ENCODE data around the gene F2RL1.
"Not testable (repeated sequence)": the region's sequence is repeated elsewhere in the genome, so short reads cannot be mapped to it uniquely, and the experiment has no call there.

Gene F2RL1

DNA sequence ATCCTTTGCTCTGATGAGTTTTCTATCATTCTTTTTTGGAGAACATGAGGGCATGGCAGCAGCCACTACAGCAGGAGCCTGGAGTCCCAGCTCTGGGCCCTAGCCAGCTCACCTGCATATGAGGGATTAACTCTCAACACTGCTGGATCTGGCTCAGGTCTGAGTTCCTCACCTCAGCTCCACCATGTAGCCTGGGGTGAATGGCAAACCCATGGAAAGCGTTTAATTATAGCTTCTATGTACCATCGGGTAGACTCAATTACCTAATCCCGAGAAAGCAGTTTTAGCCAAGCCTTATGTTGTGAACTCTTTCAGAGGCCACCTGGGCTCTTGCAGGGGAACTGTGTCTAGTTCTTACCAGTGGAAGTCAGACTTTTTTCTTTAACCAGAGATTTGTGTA lies 27.1 kb downstream of the F2RL1 start:
- TF ChIP-seq, protein P1, sequence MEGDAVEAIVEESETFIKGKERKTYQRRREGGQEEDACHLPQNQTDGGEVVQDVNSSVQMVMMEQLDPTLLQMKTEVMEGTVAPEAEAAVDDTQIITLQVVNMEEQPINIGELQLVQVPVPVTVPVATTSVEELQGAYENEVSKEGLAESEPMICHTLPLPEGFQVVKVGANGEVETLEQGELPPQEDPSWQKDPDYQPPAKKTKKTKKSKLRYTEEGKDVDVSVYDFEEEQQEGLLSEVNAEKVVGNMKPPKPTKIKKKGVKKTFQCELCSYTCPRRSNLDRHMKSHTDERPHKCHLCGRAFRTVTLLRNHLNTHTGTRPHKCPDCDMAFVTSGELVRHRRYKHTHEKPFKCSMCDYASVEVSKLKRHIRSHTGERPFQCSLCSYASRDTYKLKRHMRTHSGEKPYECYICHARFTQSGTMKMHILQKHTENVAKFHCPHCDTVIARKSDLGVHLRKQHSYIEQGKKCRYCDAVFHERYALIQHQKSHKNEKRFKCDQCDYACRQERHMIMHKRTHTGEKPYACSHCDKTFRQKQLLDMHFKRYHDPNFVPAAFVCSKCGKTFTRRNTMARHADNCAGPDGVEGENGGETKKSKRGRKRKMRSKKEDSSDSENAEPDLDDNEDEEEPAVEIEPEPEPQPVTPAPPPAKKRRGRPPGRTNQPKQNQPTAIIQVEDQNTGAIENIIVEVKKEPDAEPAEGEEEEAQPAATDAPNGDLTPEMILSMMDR (IDR thresholded peaks at IDR 0.05), result no peak
- Histone ChIP-seq H3K4me1 (ENCODE audit: control insufficient read depth in 1 of 2, insufficient read depth in 1 of 2, low read depth in 1 of 2, low read length in 1 of 2) (peaks cover 34 to 35% of the 10 kb centered on the region in 2 experiments), H3K9me3 (no peaks in the 10 kb centered on the region), H3K4me3 (ENCODE audit: low read depth in 1 of 2, low read length in 1 of 2) (no peak overlapping the region), H3K27me3 (no peaks in the 10 kb centered on the region), H3K27ac (no peak overlapping the region), H3K36me3 (no peaks in the 10 kb centered on the region)

DNA sequence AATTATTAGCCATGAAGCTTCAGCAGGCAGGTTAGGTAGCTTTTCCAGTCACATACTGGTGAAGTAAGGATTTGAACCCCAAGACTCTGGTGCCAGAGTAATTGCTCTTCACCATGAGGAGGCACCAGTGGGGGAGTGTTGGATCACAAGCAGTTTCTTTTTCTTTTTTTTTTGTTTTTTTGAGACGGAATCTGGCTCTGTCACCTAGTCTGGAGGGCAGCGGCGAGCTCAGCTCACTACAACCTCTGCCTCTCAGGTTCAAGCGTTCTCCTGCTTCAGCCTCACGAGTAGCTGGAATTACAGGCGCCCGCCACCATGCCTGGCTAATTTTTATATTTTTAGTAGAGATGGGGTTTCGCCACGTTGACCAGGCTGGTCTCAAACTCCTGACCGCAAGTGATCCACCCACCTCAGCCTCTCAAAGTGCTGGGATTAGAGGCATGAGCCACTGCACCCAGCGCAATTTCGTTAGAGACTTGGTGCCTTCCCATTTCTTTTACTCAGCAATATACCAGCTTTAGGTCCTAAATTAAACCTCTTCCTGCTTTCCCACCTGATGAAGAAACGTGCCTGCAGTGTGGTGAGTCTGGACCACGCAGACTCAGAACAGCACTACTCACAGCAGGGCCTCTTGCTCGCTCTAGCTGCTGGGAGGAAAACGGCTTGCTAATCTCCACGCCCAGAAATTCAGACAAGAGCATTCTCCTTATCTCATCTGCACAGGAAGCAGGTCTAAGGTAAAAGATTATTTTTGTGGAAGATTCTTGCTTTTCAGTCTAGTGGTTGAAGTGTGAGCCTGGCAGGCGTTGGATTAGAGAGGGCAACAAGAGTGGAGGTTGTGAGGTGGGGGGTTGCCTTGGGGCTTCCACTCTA lies 30.8 kb downstream of the F2RL1 start, which contains the start of gene S100Z:
Gene S100Z (plus strand): TSS at position 596 of the 873 bp plus-strand sequence. CDS start 25,346 bp downstream, outside the sequence.
- TF ChIP-seq, protein P1 (IDR thresholded peaks at IDR 0.05), result no peak
- no peaks in the 10 kb centered on the region for H3K36me3 ChIP-seq
- H3K4me3 ChIP-seq (ENCODE audit: low read depth in 1 of 2, low read length in 1 of 2), result peak within 1 kb of the TSS; percentile 40 to 49
- H3K27me3 ChIP-seq, result no peaks in the 10 kb centered on the region
- no peaks in the 10 kb centered on the region for H3K9me3 ChIP-seq
- peak within 1 kb of the TSS; percentile 99 for H3K27ac ChIP-seq
- peaks cover 65 to 68% of the 10 kb centered on the region in 2 experiments for H3K4me1 ChIP-seq (ENCODE audit: control insufficient read depth in 1 of 2, insufficient read depth in 1 of 2, low read depth in 1 of 2, low read length in 1 of 2)

DNA sequence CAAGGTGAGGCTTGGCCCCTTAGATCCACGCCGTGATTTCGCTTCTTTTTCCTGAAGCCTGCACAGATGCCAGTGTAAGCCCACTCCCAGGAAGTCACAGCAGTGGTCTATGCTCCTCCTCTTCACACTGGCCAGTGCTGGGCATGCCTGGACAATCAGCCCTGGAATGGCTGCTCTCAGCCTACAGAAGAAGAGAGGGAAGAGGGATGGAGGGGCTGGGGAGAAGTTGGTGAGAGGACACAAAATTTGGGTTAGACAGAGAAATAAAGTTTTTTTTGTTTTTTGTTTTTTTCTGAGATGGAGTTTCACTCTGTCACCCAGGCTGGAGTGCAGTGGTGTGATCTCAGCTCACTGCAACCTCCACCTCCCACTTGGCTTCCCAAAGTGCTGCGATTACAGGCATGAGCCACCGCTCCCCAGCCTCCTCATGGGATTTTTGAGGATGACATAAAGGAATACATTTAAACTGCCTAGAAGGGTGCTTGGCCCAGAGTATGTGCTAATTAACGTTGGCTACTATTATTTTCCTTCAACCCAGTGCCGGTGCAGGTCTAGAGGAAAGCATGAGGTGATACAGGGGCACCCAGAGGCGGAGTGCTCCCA lies 31.8 kb downstream of the F2RL1 start:
- no peaks in the 10 kb centered on the region for H3K36me3 ChIP-seq
- peak overlapping the region; percentile 99 for H3K27ac ChIP-seq
- H3K4me1 ChIP-seq (ENCODE audit: control insufficient read depth in 1 of 2, insufficient read depth in 1 of 2, low read depth in 1 of 2, low read length in 1 of 2), result peaks cover 69 to 72% of the 10 kb centered on the region in 2 experiments
- peak overlapping the region; percentile 40 to 49 for H3K4me3 ChIP-seq (ENCODE audit: low read depth in 1 of 2, low read length in 1 of 2)
- no peaks in the 10 kb centered on the region for H3K9me3 ChIP-seq
- no peaks in the 10 kb centered on the region for H3K27me3 ChIP-seq
- TF ChIP-seq, protein P1 (IDR thresholded peaks at IDR 0.05), result no peak

DNA sequence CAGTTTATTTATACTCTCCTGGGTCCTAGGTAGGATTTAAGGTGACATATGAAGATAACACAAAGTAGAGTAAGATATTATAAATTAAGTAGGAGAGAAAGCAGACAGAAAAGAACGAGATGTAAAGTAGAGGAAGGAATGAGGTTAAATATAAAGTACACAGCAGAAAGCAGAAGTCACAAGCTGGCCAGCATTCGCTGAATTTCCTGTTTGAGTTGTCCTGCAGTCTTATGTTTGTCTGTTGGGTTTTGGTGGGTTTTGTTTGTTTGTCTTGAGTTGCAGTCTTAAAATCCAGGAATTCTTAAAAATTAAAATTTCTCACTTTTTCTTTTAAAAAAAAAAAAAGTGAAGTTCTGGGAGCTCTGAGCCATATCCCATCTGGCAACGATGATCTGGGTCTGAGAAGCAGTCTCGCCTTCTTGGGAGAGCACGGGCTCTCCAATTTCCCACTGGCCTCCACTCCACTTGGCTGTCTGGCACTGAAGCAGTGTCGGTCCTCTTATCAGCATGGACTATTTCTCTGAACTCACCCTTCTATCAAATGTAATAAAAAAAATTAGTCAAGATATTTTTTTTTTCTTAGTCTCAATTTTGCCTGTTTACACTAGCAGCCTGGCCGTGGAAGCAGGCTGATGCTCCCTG lies 33.0 kb downstream of the F2RL1 start:
- Histone ChIP-seq H3K4me3 (ENCODE audit: low read depth in 1 of 2, low read length in 1 of 2) (peak overlapping the region; percentile 40 to 49), H3K4me1 (ENCODE audit: control insufficient read depth in 1 of 2, insufficient read depth in 1 of 2, low read depth in 1 of 2, low read length in 1 of 2) (peaks cover 81 to 84% of the 10 kb centered on the region in 2 experiments), H3K27ac (peak overlapping the region; percentile 99), H3K9me3 (no peaks in the 10 kb centered on the region), H3K36me3 (no peaks in the 10 kb centered on the region), H3K27me3 (no peaks in the 10 kb centered on the region)
- TF ChIP-seq, protein P1 (IDR thresholded peaks at IDR 0.05), result no peak

DNA sequence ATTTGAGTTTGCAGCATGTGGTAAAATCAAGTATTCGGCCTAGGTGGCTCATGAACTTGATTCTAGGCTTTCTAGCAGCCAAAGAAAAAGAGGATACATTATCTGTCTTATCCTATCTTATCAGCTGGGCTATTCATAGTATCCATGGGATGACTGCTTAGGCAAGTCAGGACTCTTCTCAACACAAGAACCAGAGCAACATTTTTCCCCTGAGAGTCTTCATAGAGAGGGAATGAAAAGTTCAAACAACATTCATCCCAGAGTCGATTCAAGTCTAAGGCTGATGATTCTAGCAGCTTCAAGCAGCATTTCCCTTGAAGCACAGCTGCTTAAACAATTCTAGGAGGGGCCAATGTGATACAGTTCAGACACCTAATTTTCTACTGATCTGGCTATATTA lies 33.9 kb downstream of the F2RL1 start:
- no peaks in the 10 kb centered on the region for H3K27me3 ChIP-seq
- H3K27ac ChIP-seq, result peak overlapping the region; percentile 99
- TF ChIP-seq, protein P1 (IDR thresholded peaks at IDR 0.05), result no peak
- peaks cover 91 to 93% of the 10 kb centered on the region in 2 experiments for H3K4me1 ChIP-seq (ENCODE audit: control insufficient read depth in 1 of 2, insufficient read depth in 1 of 2, low read depth in 1 of 2, low read length in 1 of 2)
- no peaks in the 10 kb centered on the region for H3K9me3 ChIP-seq
- H3K36me3 ChIP-seq, result no peaks in the 10 kb centered on the region
- peak overlapping the region in 1 of 2 experiments; percentile 49 for H3K4me3 ChIP-seq (ENCODE audit: low read depth in 1 of 2, low read length in 1 of 2)

DNA sequence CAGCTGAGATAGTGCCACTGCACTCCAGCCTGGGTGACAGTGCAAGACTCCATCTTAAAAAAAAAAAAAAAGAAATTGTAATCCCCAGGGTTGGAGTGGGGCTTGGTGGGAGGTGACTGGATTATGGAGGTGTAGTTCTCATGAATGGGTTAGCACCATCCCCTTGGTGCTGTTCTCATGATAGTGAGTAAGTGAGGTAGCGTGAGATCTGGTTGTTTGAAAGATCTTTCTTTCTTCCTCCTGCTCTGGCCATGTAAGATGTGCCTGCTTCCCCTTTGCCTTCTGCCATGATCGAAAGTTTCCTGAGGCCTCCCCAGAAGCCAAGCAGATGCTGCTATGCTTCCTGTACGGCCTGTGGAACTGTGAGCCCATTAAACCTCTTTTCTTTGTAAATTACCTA lies 34.9 kb downstream of the F2RL1 start:
- H3K9me3 ChIP-seq, H3K36me3 ChIP-seq, H3K27me3 ChIP-seq: not testable (repeated sequence)
- Histone ChIP-seq H3K27ac (peak overlapping the region; percentile 99), H3K4me3 (ENCODE audit: low read depth in 1 of 2, low read length in 1 of 2) (peak overlapping the region in 1 of 2 experiments; percentile 44), H3K4me1 (ENCODE audit: control insufficient read depth in 1 of 2, insufficient read depth in 1 of 2, low read depth in 1 of 2, low read length in 1 of 2) (peaks cover 98 to 100% of the 10 kb centered on the region in 2 experiments)

Data from neutrophil (primary cell).